Ascending aorta (tissue), 2 donors: ENCODE data around the gene NXPH4. TPM values are rescaled to one million over a fixed set of nuclear protein-coding genes. Genes with fewer than 3 reads are reported as not detected.

ENCODE experiments used
- DNase-seq, 2 donors: peaks; one replicate each; pipeline ENCODE4 v3.0.0-alpha.2; 2019; ENCODE audit warnings: low spot score in 2 of 2
- H3K27ac ChIP-seq, 2 donors: fragments of 200-600 bp; sonication (generic); one replicate each; pipeline ENCODE4 v1.5.1; 2016 to 2017; ENCODE audit warnings: mild to moderate bottlenecking in 1 of 2
- H3K27me3 ChIP-seq: fragments of 200-600 bp; sonication (generic); one replicate; pipeline ENCODE4 v1.5.1; 2017
- H3K36me3 ChIP-seq, 2 donors: fragments of 200-600 bp; sonication (generic); one replicate each; pipeline ENCODE4 v1.5.1; 2016
- H3K4me1 ChIP-seq, 2 donors: fragments of 200-600 bp; sonication (generic); one replicate each; pipeline ENCODE4 v1.5.1; 2016 to 2017; ENCODE audit warnings: mild to moderate bottlenecking in 1 of 2
- H3K4me3 ChIP-seq, 2 donors: fragments of 200-600 bp; sonication (generic); one replicate each; pipeline ENCODE4 v1.5.1; 2016 to 2017; ENCODE audit warnings: mild to moderate bottlenecking in 1 of 2
- H3K9me3 ChIP-seq, 2 donors: fragments of 200-600 bp; sonication (generic); one replicate each; pipeline ENCODE4 v1.5.1; 2016
- CTCF ChIP-seq, 3 experiments: fragments of 200-600 bp in 2 of 3; fragments of 450-650 bp in 1 of 3; sonication (generic) in 2 of 3; IDR thresholded peaks; one replicate each; pipeline ENCODE4 v1.5.1; 2016 to 2019; ENCODE audit warnings: antibody characterized with exemption in 3 of 3, mild to moderate bottlenecking in 1 of 3, moderate library complexity in 1 of 3
- intact Hi-C: fragments of 100-400 bp; cut with DNase I; formaldehyde crosslinking; loops from one replicate; pipeline ENCODE4 v1.15.1; 2023
- total RNA-seq: library from RNA; depleted of rRNA; stranded (reverse); fragments of >200 nt; gene quantifications from one replicate; pipeline ENCODE4 v1.1.0, GENCODE V29; 2016

Gene NXPH4
- total RNA-seq, 1 donor from 2014 or later = not detected

- Histone ChIP-seq H3K27ac (no peak overlapping the region), H3K4me1 (peaks cover 13 to 35% of the 10 kb centered on the region in 2 donors), H3K9me3 (no peaks in the 10 kb centered on the region), H3K36me3 (peaks cover 14 to 20% of the 10 kb centered on the region in 2 donors), H3K27me3 (no peaks in the 10 kb centered on the region), H3K4me3 (peak overlapping the region in 1 of 2 donors; percentile 70)
- intact Hi-C loops = no loop called here
- TF ChIP-seq CTCF (IDR thresholded peaks at IDR 0.05) = no peak
- DNase-seq = no peak
Measured at GRCh38 chr12:57215668-57216013, 953 bp upstream of the NXPH4 start.

DNA sequence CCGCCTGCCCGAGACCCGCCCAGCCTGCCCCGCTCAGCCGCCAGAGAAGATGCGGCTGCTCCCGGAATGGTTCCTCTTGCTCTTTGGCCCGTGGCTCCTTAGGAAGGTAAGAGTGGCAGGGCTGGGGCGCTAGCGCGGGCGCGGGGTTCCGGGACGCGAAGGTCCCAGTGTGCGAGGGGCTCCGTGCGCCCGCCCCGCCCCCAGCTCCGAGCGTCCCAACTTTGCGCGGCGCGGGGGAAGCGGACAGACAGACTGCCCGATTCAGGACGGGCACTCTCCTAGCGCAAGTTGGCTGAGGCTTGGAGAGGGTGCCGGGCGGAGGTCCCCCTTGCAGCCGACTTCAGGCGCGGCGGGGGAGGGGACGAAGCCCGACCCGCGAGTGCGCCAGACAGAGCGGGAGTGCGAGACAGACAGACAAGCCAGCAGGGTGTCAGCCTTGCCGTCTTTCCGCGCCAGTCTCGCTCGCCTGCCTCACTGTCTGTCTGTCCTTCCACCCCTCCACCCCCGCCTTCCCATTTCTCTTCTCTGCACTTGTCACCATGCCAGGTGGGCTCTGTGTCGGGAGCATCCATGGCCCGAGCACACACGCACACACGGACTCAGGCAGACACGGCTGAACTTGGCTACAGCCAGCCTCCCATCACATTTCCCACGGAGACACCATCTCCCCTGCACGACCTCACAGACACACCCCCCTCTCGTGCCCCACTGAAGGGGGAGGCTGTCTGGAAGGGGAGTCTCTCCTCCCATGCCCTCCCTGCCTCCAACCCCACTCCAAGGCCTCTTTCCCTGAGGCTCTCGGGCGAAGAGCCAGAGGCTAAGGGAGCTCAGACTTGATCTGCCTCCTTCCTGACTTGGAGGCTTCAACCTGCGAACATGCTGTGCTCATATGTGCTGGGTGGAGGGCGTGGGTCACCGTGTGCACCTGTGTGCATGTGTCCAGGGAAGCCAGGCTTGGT lies 606 bp downstream of the NXPH4 start:
- Histone ChIP-seq H3K27me3 (no peaks in the 10 kb centered on the region), H3K27ac (no peak overlapping the region), H3K4me3 (peak overlapping the region; percentile 61 to 70), H3K36me3 (peaks cover 3 to 5% of the 10 kb centered on the region in 2 donors), H3K4me1 (peaks cover 13 to 35% of the 10 kb centered on the region in 2 donors), H3K9me3 (no peaks in the 10 kb centered on the region)
- TF ChIP-seq CTCF (IDR thresholded peaks at IDR 0.05) = peak in 1 of 3 experiments; percentile 2
- intact Hi-C loops = no loop called here
- no peak for DNase-seq

- H3K4me1 ChIP-seq = peaks cover 13 to 27% of the 10 kb centered on the region in 2 donors
- H3K27me3 ChIP-seq = no peaks in the 10 kb centered on the region
- H3K4me3 ChIP-seq = no peak overlapping the region
- intact Hi-C loops = no loop called here
- no peaks in the 10 kb centered on the region for H3K9me3 ChIP-seq
- H3K36me3 ChIP-seq = no peaks in the 10 kb centered on the region
- TF ChIP-seq CTCF (IDR thresholded peaks at IDR 0.05) = no peak
- H3K27ac ChIP-seq = no peak overlapping the region
- DNase-seq = no peak
Measured at GRCh38 chr12:57218030-57218853, 1.6 kb downstream of the NXPH4 start.

GRCh38 chr12:57219205-57219992 lies 2.8 kb downstream of the NXPH4 start:
- intact Hi-C loops = no loop called here
- Histone ChIP-seq H3K27ac (no peak overlapping the region), H3K4me3 (no peak overlapping the region), H3K36me3 (no peaks in the 10 kb centered on the region), H3K4me1 (peaks cover 13 to 19% of the 10 kb centered on the region in 2 donors), H3K27me3 (no peaks in the 10 kb centered on the region), H3K9me3 (no peaks in the 10 kb centered on the region)
- no peak for DNase-seq
- no peak for TF ChIP-seq CTCF (IDR thresholded peaks at IDR 0.05)
